SU-DHL-6 (cell line): ENCODE results near the gene ARMCX4.

ENCODE experiments used
- H2AFZ ChIP-seq: fragments of 200-600 bp; sonication (generic); 2 replicates; pipeline ENCODE4 v1.6.1; 2014; ENCODE audit warnings: low read depth, mild to moderate bottlenecking, moderate library complexity, mixed read lengths, antibody characterized with exemption, low read length; ENCODE audit not compliant: severe bottlenecking
- H3F3A ChIP-seq: fragments of 200-600 bp; shearing (Covaris generic); 2 replicates; pipeline ENCODE4 v1.6.0; 2016; ENCODE audit warnings: antibody characterized with exemption, mild to moderate bottlenecking; ENCODE audit not compliant: insufficient read depth
- H3K27ac ChIP-seq: fragments of 200-600 bp; sonication (generic); 2 replicates; pipeline ENCODE4 v1.5.1; 2016; ENCODE audit warnings: low read depth, mild to moderate bottlenecking, low read length, moderate library complexity, mixed read lengths
- H3K27me3 ChIP-seq: fragments of 200-600 bp; sonication (generic), shearing (Covaris generic); 2 replicates; pipeline ENCODE4 v1.6.0; 2014; ENCODE audit warnings: mild to moderate bottlenecking, low read length
- H3K36me3 ChIP-seq: fragments of 200-600 bp; sonication (generic); 2 replicates; pipeline ENCODE4 v1.6.1; 2014; ENCODE audit warnings: mild to moderate bottlenecking, low read length, mixed read lengths
- H3K4me2 ChIP-seq: fragments of 300-600, 200-600 bp; shearing (Covaris generic), sonication (generic); 2 replicates; pipeline ENCODE4 v1.6.0; 2014; ENCODE audit warnings: low read length, low read depth, mild to moderate bottlenecking; ENCODE audit not compliant: poor library complexity, severe bottlenecking
- H3K4me3 ChIP-seq: fragments of 200-600 bp; sonication (generic); 2 replicates; pipeline ENCODE4 v1.5.1; 2014; ENCODE audit warnings: antibody characterized with exemption, low read length, mild to moderate bottlenecking, mixed read lengths; ENCODE audit not compliant: insufficient read depth, poor library complexity, severe bottlenecking
- H3K79me2 ChIP-seq: fragments of 200-600 bp; sonication (generic); 2 replicates; pipeline ENCODE4 v1.6.1; 2014; ENCODE audit warnings: mild to moderate bottlenecking, low read length, moderate library complexity; ENCODE audit not compliant: insufficient read depth
- H3K9ac ChIP-seq: fragments of 200-600 bp; sonication (generic); 2 replicates; pipeline ENCODE4 v1.7.0; 2014; ENCODE audit warnings: mild to moderate bottlenecking, low read length
- H3K9me2 ChIP-seq: fragments of 200-600 bp; sonication (generic); replicated peaks from 2 replicates; pipeline ENCODE4 v1.6.1; 2014; ENCODE audit warnings: low read length; ENCODE audit not compliant: insufficient read depth
- H3K9me3 ChIP-seq: fragments of 200-600 bp; sonication (generic); 2 replicates; pipeline ENCODE4 v1.6.1; 2014; ENCODE audit warnings: low read length, mixed read lengths; ENCODE audit not compliant: insufficient read depth
- H4K20me1 ChIP-seq: fragments of 200-600 bp; sonication (generic); 2 replicates; pipeline ENCODE4 v1.6.1; 2014; ENCODE audit warnings: low read depth, mild to moderate bottlenecking, antibody characterized with exemption, low read length, moderate library complexity, mixed read lengths
- EZH2phosphoT487 ChIP-seq: fragments of 200-600 bp; sonication (generic), shearing (Covaris generic); conservative IDR thresholded peaks from 2 replicates; pipeline ENCODE4 v1.6.1; 2018; ENCODE audit warnings: mild to moderate bottlenecking, antibody characterized with exemption, low read length, moderate library complexity, mixed read lengths
- TF ChIP-seq, protein P1 (sequence below): fragments of 200-600 bp; sonication (generic); IDR thresholded peaks from one replicate; pipeline ENCODE4 v1.5.1; 2017; ENCODE audit warnings: antibody characterized with exemption, mild to moderate bottlenecking, low read length, moderate library complexity; ENCODE audit not compliant: insufficient read depth, poor library complexity, severe bottlenecking

The ARMCX4 gene

DNA sequence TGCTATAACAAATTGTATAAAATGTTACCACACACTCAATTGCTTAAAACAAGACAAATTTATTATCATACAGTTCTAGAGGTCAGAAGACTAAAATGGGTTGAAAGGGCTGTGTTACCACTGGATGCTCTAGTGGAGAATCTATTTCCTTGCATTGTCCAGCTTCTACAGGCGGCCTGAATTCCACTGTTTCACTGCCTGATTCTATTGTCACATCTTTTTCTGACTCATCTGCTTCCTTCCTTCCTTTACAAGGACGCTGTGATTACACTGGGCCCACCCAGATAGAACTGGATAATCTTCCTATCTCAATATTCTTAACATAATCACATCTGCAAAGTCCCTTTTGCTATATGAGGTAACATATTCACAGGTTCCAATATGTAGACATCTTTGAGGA lies 45.7 kb downstream of the ARMCX4 start:
- no peaks in the 10 kb centered on the region for H3K79me2 ChIP-seq
- H3F3A ChIP-seq: no peaks in the 10 kb centered on the region
- H3K9me3 ChIP-seq: no peaks in the 10 kb centered on the region
- H2AFZ ChIP-seq: no peak overlapping the region
- H3K27ac ChIP-seq: no peak overlapping the region
- H3K4me2 ChIP-seq: no peak overlapping the region
- H3K36me3 ChIP-seq: no peaks in the 10 kb centered on the region
- H3K4me3 ChIP-seq: no peak overlapping the region
- no peak overlapping the region for H3K9ac ChIP-seq
- H4K20me1 ChIP-seq: no peaks in the 10 kb centered on the region
- H3K9me2 ChIP-seq: no peaks in the 10 kb centered on the region
- no peaks in the 10 kb centered on the region for H3K27me3 ChIP-seq
- TF ChIP-seq EZH2phosphoT487: no peak
- TF ChIP-seq, protein P1, sequence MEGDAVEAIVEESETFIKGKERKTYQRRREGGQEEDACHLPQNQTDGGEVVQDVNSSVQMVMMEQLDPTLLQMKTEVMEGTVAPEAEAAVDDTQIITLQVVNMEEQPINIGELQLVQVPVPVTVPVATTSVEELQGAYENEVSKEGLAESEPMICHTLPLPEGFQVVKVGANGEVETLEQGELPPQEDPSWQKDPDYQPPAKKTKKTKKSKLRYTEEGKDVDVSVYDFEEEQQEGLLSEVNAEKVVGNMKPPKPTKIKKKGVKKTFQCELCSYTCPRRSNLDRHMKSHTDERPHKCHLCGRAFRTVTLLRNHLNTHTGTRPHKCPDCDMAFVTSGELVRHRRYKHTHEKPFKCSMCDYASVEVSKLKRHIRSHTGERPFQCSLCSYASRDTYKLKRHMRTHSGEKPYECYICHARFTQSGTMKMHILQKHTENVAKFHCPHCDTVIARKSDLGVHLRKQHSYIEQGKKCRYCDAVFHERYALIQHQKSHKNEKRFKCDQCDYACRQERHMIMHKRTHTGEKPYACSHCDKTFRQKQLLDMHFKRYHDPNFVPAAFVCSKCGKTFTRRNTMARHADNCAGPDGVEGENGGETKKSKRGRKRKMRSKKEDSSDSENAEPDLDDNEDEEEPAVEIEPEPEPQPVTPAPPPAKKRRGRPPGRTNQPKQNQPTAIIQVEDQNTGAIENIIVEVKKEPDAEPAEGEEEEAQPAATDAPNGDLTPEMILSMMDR: no peak
